GM15510 (cell line): ENCODE results near the gene CIAPIN1.

Experiments used
- POLR2A ChIP-seq: IDR thresholded peaks from 3 replicates; pipeline ENCODE4 v1.6.1; 2011; ENCODE audit warnings: borderline replicate concordance; ENCODE audit not compliant: insufficient read length; ENCODE audit errors: extremely low read depth

CIAPIN1 gene

DNA sequence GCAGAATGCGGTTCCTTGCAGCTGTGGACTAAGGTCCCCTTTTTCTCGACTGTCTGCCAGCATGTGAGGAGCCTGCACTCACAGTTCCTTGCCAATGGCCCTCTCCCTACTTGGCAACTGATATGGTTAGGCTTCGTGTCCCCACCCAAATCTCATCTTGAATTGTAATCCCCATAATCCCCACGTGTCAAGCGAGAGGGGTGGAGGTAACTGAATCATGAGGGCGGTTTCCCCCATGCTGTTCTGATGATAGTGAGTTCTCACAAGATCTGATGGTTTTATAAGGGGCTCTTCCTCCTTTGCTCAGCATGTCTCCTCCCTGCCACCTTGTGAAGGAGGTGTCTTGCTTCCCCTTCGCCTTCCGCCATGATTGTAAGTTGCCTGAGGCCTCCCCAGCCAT, 19.9 kb downstream of the CIAPIN1 start:
- no peak for TF ChIP-seq POLR2A

DNA sequence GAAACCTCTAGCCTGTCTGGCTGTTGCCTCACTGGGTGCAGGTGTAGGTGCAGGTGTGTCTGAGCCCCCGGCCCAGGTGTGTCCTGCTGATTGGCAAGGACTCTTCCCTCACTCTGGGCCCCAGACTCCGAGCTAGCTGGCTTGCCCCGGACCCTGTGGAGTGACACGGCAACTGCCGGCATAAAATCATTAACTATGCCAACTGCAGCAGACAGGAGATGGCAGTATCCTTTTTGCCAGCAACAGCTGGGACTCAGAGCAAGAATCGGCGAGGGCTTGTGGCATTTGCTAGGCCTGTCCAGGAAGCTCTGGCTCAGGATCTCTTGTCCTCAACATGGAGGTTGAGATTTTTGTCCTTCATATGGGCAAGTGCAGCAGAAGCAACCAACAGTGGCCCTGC, 20.8 kb downstream of the CIAPIN1 start:
- no peak for TF ChIP-seq POLR2A

GRCh38 chr16:57424583-57424982, 22.6 kb downstream of the CIAPIN1 start:
- no peak for TF ChIP-seq POLR2A

DNA sequence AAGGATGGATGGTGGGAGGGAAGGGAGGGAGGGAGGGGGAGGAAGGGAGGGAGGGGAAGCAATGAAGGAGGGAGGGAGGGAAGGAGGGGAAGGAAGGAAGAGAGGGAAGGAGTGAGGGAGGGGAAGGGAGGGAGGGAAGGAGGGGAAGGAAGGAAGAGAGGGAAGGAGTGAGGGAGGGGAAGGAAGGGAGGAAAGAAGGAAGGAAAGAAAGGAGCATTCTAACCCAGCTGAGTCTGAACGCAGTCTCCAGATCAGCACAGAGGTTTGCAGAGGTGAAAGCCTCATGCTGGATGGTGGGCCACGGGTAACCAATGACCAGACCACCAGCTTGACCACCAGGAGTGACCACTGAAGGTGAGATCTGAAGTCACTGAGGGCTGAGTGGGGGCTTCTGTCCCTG, 24.0 kb downstream of the CIAPIN1 start:
- TF ChIP-seq POLR2A, result no peak

GRCh38 chr16:57422026-57422944, 24.9 kb downstream of the CIAPIN1 start:
- no peak for TF ChIP-seq POLR2A

DNA sequence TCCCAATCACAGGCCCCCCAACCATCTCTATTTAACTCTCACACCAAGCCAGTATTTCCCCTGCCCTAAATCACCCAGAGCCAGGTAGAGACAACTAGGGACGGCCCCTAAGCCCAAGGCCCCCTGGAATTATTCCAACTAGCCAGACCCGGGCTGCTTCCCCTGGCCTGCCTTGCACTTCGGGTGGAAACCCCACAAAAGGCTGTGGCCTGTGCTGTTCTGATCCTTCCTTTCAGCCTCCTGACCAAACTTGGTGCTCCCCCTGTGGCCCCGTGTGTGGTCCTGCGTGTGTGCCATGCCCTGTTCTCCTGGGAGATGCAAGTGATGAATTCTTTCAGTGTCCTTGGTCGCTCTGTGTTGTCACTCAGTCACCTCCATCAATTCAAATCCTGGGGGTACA, 27.7 kb downstream of the CIAPIN1 start:
- no peak for TF ChIP-seq POLR2A

- no peak for TF ChIP-seq POLR2A
Observed at GRCh38 chr16:57416084-57416483, 31.1 kb downstream of the CIAPIN1 start.

DNA sequence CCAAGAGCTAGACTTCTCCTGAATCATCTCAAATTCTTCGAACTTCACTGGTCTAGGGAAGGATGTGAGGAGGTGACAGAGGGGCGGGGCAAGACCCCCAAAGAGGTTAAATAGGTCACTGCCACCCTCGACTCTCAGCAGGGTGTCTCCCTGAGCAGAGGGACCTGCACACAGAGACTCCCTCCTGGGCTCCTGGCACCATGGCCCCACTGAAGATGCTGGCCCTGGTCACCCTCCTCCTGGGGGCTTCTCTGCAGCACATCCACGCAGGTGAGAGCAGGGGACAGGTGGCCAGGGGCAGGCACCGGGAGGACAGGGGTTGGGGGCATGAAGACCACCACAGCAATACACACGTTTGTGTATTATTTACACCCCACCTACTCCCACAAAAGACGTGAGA, 33.5 kb downstream of the CIAPIN1 start:
- TF ChIP-seq POLR2A, result no peak

DNA sequence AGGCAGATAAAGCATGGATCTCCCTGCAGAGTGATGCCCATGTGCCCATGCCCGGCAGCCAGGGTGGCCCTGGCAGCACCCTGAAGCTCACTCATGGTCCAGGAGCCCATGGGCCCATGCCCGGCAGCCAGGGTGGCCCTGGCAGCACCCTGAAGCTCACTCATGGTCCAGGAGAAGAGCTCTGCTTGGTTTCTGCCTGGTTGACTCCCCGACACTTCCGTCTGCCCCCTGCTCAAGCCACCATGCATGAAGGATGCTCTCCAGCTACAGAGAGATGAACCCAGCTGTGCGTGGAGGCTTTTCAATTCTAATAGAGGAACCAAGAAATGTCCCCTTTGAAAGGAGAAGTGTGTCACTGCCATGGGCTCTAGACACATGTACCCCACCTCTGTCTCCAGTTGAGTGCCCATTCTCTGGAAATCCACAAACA, 33.9 kb downstream of the CIAPIN1 start:
- no peak for TF ChIP-seq POLR2A

DNA sequence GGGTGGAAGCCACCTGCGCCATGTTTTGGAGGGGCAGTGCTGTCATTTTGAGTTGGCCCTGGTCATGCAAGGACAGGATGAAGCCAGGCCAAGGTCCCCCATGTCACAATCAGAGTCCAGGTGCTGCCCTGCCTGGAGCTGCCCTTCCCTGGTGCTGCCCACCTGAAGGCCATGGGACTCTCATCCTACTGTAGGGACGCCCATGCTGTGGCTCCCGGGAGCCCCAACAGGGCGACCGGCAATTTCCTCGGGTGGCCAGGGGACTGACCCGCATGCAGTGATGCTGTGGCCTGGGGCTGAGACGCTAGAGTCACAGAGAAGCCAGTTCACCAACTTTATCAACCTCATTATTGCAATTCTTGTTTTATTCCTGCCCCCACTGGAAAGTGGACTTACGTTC, 34.6 kb downstream of the CIAPIN1 start:
- no peak for TF ChIP-seq POLR2A

DNA sequence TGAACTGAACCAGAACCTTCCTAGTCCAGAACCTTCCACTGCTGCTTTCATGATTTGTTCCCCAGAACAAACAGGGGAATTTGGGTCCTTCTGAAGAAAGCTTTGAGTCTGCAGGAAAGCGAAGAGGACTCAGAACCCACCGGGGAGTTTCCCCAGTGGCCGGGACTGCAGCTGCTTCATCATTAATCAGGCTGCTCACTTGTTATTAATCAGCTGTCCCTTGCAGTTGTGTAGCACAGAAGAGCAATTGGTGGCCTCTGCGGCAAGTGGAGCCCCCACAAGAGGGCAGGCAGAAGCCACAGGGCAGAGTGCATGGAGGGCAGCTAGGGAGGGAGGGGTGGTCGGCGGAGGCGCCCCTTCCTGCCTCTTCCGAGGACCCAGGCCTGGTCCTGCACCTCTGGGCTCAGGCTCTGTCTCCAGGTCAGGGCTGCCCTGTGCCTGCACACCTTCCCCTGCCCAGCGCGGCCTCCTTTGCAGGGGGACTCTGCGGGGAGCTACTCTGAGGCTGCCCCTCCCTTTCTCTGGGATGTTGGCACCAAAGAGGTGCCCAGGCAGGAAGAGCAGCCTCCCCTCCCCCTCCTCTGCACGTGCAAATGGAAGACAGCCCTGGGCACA, 35.7 kb downstream of the CIAPIN1 start:
- no peak for TF ChIP-seq POLR2A

GRCh38 chr16:57409870-57410587, 37.2 kb downstream of the CIAPIN1 start:
- no peak for TF ChIP-seq POLR2A

GRCh38 chr16:57409065-57409464, 38.1 kb downstream of the CIAPIN1 start:
- TF ChIP-seq POLR2A, result no peak

DNA sequence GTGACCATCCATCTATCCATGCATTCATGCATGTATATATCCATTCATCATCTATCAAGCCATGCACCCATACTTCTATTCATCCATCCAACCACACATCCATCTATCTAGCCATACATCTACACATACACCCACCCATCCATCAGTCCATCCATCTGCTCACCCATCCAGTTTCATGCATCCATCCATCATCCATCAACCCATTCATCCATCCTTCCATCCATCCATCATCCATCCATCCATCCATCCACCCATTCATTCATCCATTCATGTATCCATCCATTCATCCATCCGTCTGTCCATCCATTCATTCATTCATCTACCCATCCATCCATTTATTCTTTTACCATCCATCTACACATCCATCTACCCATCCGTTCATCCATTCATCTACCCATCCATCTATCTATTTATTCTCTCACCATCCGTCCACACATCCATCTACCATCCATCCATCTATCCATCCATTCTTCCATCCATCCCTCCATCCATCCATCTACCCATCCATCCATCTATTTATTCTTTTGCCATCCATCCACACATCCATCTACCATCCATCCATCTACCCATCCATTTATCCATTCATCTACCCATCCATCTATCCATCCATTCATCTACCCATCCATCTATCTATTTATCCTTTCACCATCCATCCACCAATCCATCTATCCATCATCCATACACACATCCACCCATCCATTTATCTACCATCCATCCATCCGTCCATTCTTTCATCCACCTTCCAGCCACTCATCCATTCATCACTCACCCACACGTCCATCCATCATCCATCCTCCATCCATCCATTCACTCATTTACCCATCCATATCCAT, 39.4 kb downstream of the CIAPIN1 start:
- TF ChIP-seq POLR2A, result no peak
